Coronary artery (tissue), 2 donors: Measurements from ENCODE around the gene CRY2.
"Not testable (repeated sequence)": the region's sequence is repeated elsewhere in the genome, so short reads cannot be mapped to it uniquely, and the experiment has no call there.

Source experiments
- DNase-seq: peaks from one replicate; pipeline ENCODE4 v3.0.0-alpha.2; 2017; ENCODE audit warnings: low spot score
- H3K27ac ChIP-seq, 2 donors: fragments of 200-600 bp; sonication (generic); one replicate each; pipeline ENCODE4 v1.5.1; 2016 to 2019
- H3K4me3 ChIP-seq: fragments of 200-600 bp; sonication (generic); 2 replicates; pipeline ENCODE4 v1.5.1; 2016; ENCODE audit warnings: mild to moderate bottlenecking, moderate library complexity
- CTCF ChIP-seq: fragments of 200-600 bp; sonication (generic); IDR thresholded peaks from one replicate; pipeline ENCODE4 v1.5.1; 2019; ENCODE audit warnings: antibody characterized with exemption

Gene CRY2

GRCh38 chr11:45816614-45817013 is 30.7 kb upstream of the CRY2 start:
- no peak for DNase-seq

GRCh38 chr11:45817191-45817590 is 30.1 kb upstream of the CRY2 start:
- DNase-seq = no peak
- no peak overlapping the region for H3K27ac ChIP-seq
- no peak overlapping the region for H3K4me3 ChIP-seq
- no peak for TF ChIP-seq CTCF

More at GRCh38 chr11:45816614-45817013, 30.7 kb upstream of the CRY2 start:
- no peak for TF ChIP-seq CTCF
- Histone ChIP-seq H3K4me3 (no peak overlapping the region), H3K27ac (no peak overlapping the region)

GRCh38 chr11:45818961-45819605 is 28.2 kb upstream of the CRY2 start:
- no peak overlapping the region for H3K27ac ChIP-seq
- no peak overlapping the region for H3K4me3 ChIP-seq
- no peak for DNase-seq
- no peak for TF ChIP-seq CTCF

GRCh38 chr11:45820211-45820857 is 26.9 kb upstream of the CRY2 start:
- TF ChIP-seq CTCF = no peak
- no peak for DNase-seq
- Histone ChIP-seq H3K4me3 (no peak overlapping the region), H3K27ac (no peak overlapping the region)

- H3K4me3 ChIP-seq, DNase-seq, H3K27ac ChIP-seq: not testable (repeated sequence)
These were observed 20.8 kb upstream of the CRY2 start for GRCh38 chr11:45826492-45826891.

GRCh38 chr11:45827123-45827522 is 20.2 kb upstream of the CRY2 start:
- no peak overlapping the region for H3K4me3 ChIP-seq
- TF ChIP-seq CTCF = no peak
- no peak overlapping the region for H3K27ac ChIP-seq
- DNase-seq = no peak

- H3K27ac ChIP-seq = no peak overlapping the region
- no peak overlapping the region for H3K4me3 ChIP-seq
- DNase-seq = no peak
- no peak for TF ChIP-seq CTCF
These were observed 18.3 kb upstream of the CRY2 start for GRCh38 chr11:45828996-45829395.
